DOHH2 (cell line): ENCODE results near the gene IDE.
"Not testable (repeated sequence)": the region's sequence is repeated elsewhere in the genome, so short reads cannot be mapped to it uniquely, and the experiment has no call there.

Source experiments
- H3F3A ChIP-seq: fragments of 200-600 bp; sonication (generic), shearing (Covaris generic); 2 replicates; pipeline ENCODE4 v1.6.0; 2016; ENCODE audit warnings: antibody characterized with exemption, mild to moderate bottlenecking; ENCODE audit not compliant: control insufficient read depth, insufficient read depth
- H3K27ac ChIP-seq: fragments of 200-600 bp; sonication (generic); 2 replicates; pipeline ENCODE4 v1.5.1; 2014; ENCODE audit warnings: low read depth, mild to moderate bottlenecking, low read length, moderate library complexity
- H3K27me3 ChIP-seq: fragments of 200-600 bp; sonication (generic); 2 replicates; pipeline ENCODE4 v1.6.1; 2014; ENCODE audit warnings: mild to moderate bottlenecking, low read length, mixed read lengths; ENCODE audit not compliant: control insufficient read depth
- H3K36me3 ChIP-seq: fragments of 200-600 bp; sonication (generic); 2 replicates; pipeline ENCODE4 v1.6.1; 2014; ENCODE audit warnings: mild to moderate bottlenecking, low read length, moderate library complexity, mixed read lengths; ENCODE audit not compliant: control insufficient read depth
- H3K4me1 ChIP-seq: fragments of 200-600 bp; sonication (generic); 2 replicates; pipeline ENCODE4 v1.6.1; 2014; ENCODE audit warnings: mild to moderate bottlenecking, low read length, mixed read lengths; ENCODE audit not compliant: control insufficient read depth
- H3K4me2 ChIP-seq: fragments of 200-600 bp; sonication (generic); 2 replicates; pipeline ENCODE4 v1.6.0; 2014; ENCODE audit warnings: mild to moderate bottlenecking, low read length, moderate library complexity
- H3K4me3 ChIP-seq: fragments of 200-600 bp; sonication (generic); 2 replicates; pipeline ENCODE4 v1.5.1; 2014; ENCODE audit warnings: mild to moderate bottlenecking, low read length, mixed read lengths
- H3K79me2 ChIP-seq: fragments of 200-600 bp; sonication (generic); 2 replicates; pipeline ENCODE4 v1.6.1; 2014; ENCODE audit warnings: mild to moderate bottlenecking, low read length, mixed read lengths; ENCODE audit not compliant: control insufficient read depth
- H3K9me2 ChIP-seq: fragments of 200-600 bp; sonication (generic); replicated peaks from 2 replicates; pipeline ENCODE4 v1.6.1; 2014; ENCODE audit warnings: mild to moderate bottlenecking, low read length, mixed read lengths; ENCODE audit not compliant: control insufficient read depth
- H3K9me3 ChIP-seq: fragments of 200-600 bp; sonication (generic); 2 replicates; pipeline ENCODE4 v1.6.1; 2014; ENCODE audit warnings: antibody characterized with exemption, low read length, mixed read lengths; ENCODE audit not compliant: control insufficient read depth, insufficient read depth
- H4K20me1 ChIP-seq: fragments of 200-600 bp; sonication (generic); 2 replicates; pipeline ENCODE4 v1.6.0; 2014; ENCODE audit warnings: low read depth, mild to moderate bottlenecking, antibody characterized with exemption, low read length, moderate library complexity; ENCODE audit not compliant: control insufficient read depth, insufficient read depth
- EZH2phosphoT487 ChIP-seq: fragments of 200-600 bp; sonication (generic); IDR thresholded peaks from 2 replicates; pipeline ENCODE4 v1.6.1; 2017; ENCODE audit warnings: borderline replicate concordance, mild to moderate bottlenecking, antibody characterized with exemption, low read length, moderate library complexity, mixed read lengths
- TF ChIP-seq, protein P1 (sequence below): fragments of 200-600 bp; sonication (generic); IDR thresholded peaks from one replicate; pipeline ENCODE4 v1.5.1; 2014; ENCODE audit warnings: antibody characterized with exemption, mild to moderate bottlenecking, low read depth, low read length; ENCODE audit not compliant: poor library complexity, severe bottlenecking

IDE gene

DNA sequence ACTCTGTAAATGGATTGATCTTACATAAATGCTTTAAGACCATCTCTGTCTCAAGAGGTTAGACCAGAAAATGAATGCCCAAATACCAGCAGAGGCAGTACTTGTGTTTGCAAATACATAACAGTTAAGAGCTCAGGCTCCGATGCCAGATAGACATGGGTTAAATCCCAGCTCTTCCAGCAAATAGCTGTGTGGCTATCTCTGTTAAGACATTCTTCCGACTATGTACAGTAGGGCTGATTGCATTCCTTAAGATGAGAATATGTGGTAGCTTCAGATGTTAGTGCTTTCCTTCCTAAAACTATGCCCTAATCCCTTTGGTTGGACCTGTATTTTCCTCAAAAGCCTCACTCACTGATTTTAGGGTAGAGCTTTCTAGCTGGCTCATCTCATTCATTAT, 2.2 kb downstream of the IDE start:
- H3K36me3 ChIP-seq: peaks cover 38% of the 10 kb centered on the region
- H3K4me2 ChIP-seq: peak overlapping the region; percentile 64
- H3K27me3 ChIP-seq: no peaks in the 10 kb centered on the region
- H3F3A ChIP-seq: no peaks in the 10 kb centered on the region
- TF ChIP-seq, protein P1, sequence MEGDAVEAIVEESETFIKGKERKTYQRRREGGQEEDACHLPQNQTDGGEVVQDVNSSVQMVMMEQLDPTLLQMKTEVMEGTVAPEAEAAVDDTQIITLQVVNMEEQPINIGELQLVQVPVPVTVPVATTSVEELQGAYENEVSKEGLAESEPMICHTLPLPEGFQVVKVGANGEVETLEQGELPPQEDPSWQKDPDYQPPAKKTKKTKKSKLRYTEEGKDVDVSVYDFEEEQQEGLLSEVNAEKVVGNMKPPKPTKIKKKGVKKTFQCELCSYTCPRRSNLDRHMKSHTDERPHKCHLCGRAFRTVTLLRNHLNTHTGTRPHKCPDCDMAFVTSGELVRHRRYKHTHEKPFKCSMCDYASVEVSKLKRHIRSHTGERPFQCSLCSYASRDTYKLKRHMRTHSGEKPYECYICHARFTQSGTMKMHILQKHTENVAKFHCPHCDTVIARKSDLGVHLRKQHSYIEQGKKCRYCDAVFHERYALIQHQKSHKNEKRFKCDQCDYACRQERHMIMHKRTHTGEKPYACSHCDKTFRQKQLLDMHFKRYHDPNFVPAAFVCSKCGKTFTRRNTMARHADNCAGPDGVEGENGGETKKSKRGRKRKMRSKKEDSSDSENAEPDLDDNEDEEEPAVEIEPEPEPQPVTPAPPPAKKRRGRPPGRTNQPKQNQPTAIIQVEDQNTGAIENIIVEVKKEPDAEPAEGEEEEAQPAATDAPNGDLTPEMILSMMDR: no peak
- TF ChIP-seq EZH2phosphoT487: no peak
- peaks cover 11% of the 10 kb centered on the region; the same call in 1 of the 2 replicates for H4K20me1 ChIP-seq
- H3K27ac ChIP-seq: no peak overlapping the region
- no peaks in the 10 kb centered on the region for H3K9me3 ChIP-seq
- H3K4me3 ChIP-seq: peak overlapping the region; percentile 99; the same call in 1 of the 2 replicates
- H3K79me2 ChIP-seq: peaks cover 70% of the 10 kb centered on the region
- H3K9me2 ChIP-seq: no peaks in the 10 kb centered on the region
- H3K4me1 ChIP-seq: peaks cover 43% of the 10 kb centered on the region

DNA sequence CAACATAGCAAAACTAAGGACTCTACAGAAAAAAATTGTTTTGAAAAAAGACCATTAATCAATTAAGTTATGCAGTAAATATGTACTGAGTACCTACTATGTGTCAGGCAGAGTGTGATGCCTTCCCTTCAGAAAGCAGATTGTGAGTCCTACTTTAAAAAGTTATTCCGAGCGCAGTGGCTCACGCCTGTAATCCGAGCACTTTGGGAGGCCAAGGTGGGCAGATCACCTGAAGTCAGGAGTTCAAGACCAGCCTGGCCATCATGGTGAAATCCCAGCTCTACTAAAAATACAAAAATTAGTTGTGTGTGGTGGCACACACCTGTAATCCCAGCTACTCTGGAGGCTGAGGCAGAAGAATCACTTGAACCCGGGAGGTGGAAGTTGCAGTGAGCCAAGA, 4.2 kb downstream of the IDE start:
- H3F3A ChIP-seq, H3K27me3 ChIP-seq, H3K9me2 ChIP-seq, H3K4me3 ChIP-seq, H3K9me3 ChIP-seq, H3K4me2 ChIP-seq, H3K27ac ChIP-seq: not testable (repeated sequence)
- H4K20me1 ChIP-seq: peaks cover 11% of the 10 kb centered on the region; the same call in 1 of the 2 replicates
- peaks cover 87% of the 10 kb centered on the region for H3K79me2 ChIP-seq
- peaks cover 30% of the 10 kb centered on the region for H3K4me1 ChIP-seq
- peaks cover 46% of the 10 kb centered on the region for H3K36me3 ChIP-seq

DNA sequence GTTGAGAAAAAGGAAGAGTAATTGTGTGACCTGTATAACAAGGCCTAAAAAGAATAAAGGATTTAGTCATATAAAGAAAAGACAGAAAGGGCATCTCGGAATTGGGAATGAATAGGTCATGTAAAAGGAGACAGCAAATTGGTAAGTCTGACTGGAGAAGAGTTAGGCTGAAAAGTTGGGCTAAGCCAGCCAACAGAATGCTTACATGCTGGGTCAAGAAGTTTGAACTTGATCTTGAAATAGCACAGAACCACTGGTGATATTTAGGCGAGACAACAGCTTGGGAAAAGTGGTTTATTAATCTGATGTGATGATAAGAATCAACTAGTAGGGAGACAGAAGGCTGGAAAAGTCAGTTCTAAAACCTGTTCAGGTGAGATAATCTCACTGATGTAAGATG, 4.8 kb downstream of the IDE start:
- Histone ChIP-seq H3K4me2 (no peak overlapping the region), H3K9me3 (no peaks in the 10 kb centered on the region), H3K79me2 (peaks cover 90% of the 10 kb centered on the region), H3K4me1 (peaks cover 30% of the 10 kb centered on the region), H3K4me3 (no peak overlapping the region), H3K9me2 (no peaks in the 10 kb centered on the region), H3F3A (no peaks in the 10 kb centered on the region), H4K20me1 (peaks cover 11% of the 10 kb centered on the region; the same call in 1 of the 2 replicates), H3K27me3 (no peaks in the 10 kb centered on the region), H3K36me3 (peaks cover 49% of the 10 kb centered on the region), H3K27ac (no peak overlapping the region)
- TF ChIP-seq EZH2phosphoT487: no peak
- TF ChIP-seq, protein P1: no peak

DNA sequence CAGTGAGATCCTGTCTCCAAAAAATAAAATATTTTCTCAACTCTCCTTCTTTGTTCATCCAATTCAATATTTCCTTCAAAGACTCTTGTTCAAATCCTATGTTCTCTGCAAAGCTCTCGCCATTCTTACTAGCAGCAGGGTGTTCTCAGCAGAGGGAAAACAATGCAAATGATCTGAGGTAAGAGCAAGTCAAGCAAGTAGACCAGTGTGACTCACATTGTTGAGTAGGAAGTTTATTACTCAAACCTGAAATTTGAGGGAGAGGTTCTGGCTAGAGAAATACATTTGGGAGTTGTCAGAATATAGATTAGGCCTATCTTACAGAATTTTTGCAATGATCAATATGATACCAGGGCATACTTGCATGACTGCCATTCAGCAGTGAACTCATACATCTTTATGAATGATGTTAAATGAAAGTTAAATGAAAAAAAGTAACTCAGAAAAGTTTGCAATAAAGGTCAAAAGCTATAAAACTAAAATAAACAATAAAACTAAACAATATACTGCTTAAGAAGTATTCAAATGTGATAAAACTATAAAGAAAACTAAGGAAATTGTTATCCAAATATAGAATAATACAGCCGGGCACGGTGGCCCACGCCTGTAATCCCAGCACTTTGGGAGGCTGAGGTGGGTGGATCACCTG, 5.8 kb downstream of the IDE start:
- H3K27ac ChIP-seq: no peak overlapping the region
- H3K36me3 ChIP-seq: peaks cover 43% of the 10 kb centered on the region
- H3F3A ChIP-seq: no peaks in the 10 kb centered on the region
- peaks cover 11% of the 10 kb centered on the region; the same call in 1 of the 2 replicates for H4K20me1 ChIP-seq
- peaks cover 30% of the 10 kb centered on the region for H3K4me1 ChIP-seq
- no peaks in the 10 kb centered on the region for H3K27me3 ChIP-seq
- H3K4me3 ChIP-seq: no peak overlapping the region
- peak overlapping the region; percentile 1 for H3K4me2 ChIP-seq
- TF ChIP-seq EZH2phosphoT487: no peak
- TF ChIP-seq, protein P1: no peak
- H3K79me2 ChIP-seq: peaks cover 86% of the 10 kb centered on the region
- no peaks in the 10 kb centered on the region for H3K9me2 ChIP-seq
- no peaks in the 10 kb centered on the region for H3K9me3 ChIP-seq
